HepG2 (cell line): ENCODE results near the gene RBBP9. TPM values are rescaled to one million over a fixed set of nuclear protein-coding genes. Genes with fewer than 3 reads are reported as not detected.

Source experiments
- AHR ChIP-seq: IDR thresholded peaks from 2 replicates; pipeline ENCODE4 v1.6.1; 2018; ENCODE audit warnings: missing genetic modification reagents, missing compliant biosample characterization
- FOSL1 ChIP-seq: sonication (generic); formaldehyde crosslinking; IDR thresholded peaks from 2 replicates; pipeline ENCODE4 v1.9.0; 2021; ENCODE audit warnings: missing genetic modification reagents, borderline replicate concordance
- FUBP1 ChIP-seq: sonication (generic); formaldehyde crosslinking; IDR thresholded peaks from 2 replicates; pipeline ENCODE4 v1.5.1; 2020; ENCODE audit warnings: missing genetic modification reagents, mild to moderate bottlenecking, borderline replicate concordance
- KDM3A ChIP-seq: IDR thresholded peaks from 2 replicates; pipeline ENCODE4 v1.6.1; 2018; ENCODE audit warnings: low read depth, missing compliant biosample characterization
- SP5 ChIP-seq: IDR thresholded peaks from 2 replicates; pipeline ENCODE4 v1.6.1; 2016; ENCODE audit warnings: low read depth, borderline replicate concordance
- ZFP36L2 ChIP-seq: sonication (generic); formaldehyde crosslinking; IDR thresholded peaks from 2 replicates; pipeline ENCODE4 v1.4.0; 2020; ENCODE audit warnings: missing genetic modification reagents
- ZFP91 ChIP-seq: sonication (generic); formaldehyde crosslinking; IDR thresholded peaks from 2 replicates; pipeline ENCODE4 v1.9.0; 2022; ENCODE audit warnings: missing genetic modification reagents, mild to moderate bottlenecking, borderline replicate concordance
- ZNF20 ChIP-seq: sonication (generic); formaldehyde crosslinking; IDR thresholded peaks from 2 replicates; pipeline ENCODE4 v1.4.0; 2020; ENCODE audit warnings: mild to moderate bottlenecking, moderate library complexity, missing genetic modification reagents
- ZNF251 ChIP-seq: sonication (generic); formaldehyde crosslinking; IDR thresholded peaks from 2 replicates; pipeline ENCODE4 v1.9.0; 2021; ENCODE audit warnings: mild to moderate bottlenecking, missing genetic modification reagents
- ZNF264 ChIP-seq: sonication (generic); formaldehyde crosslinking; IDR thresholded peaks from 2 replicates; pipeline ENCODE4 v1.4.0; 2020; ENCODE audit warnings: missing genetic modification reagents
- ZNF282 ChIP-seq: fragments of 450-650 bp; IDR thresholded peaks from 2 replicates; pipeline ENCODE4 v1.6.1; 2018; ENCODE audit not compliant: partially characterized antibody
- ZNF414 ChIP-seq: sonication (generic); formaldehyde crosslinking; IDR thresholded peaks from 2 replicates; pipeline ENCODE4 v1.5.0; 2020; ENCODE audit warnings: missing genetic modification reagents
- ZNF441 ChIP-seq: sonication (generic); formaldehyde crosslinking; IDR thresholded peaks from 2 replicates; pipeline ENCODE4 v1.7.0; 2021; ENCODE audit warnings: missing genetic modification reagents, borderline replicate concordance
- ZNF501 ChIP-seq: sonication (generic); formaldehyde crosslinking; IDR thresholded peaks from 2 replicates; pipeline ENCODE4 v1.5.1; 2020; ENCODE audit warnings: mild to moderate bottlenecking, moderate library complexity, missing genetic modification reagents
- ZNF510 ChIP-seq: sonication (generic); formaldehyde crosslinking; IDR thresholded peaks from 2 replicates; pipeline ENCODE4 v1.4.0; 2020; ENCODE audit warnings: low read depth, mild to moderate bottlenecking, missing genetic modification reagents
- polyA plus RNA-seq, 8 experiments: library from polyadenylated mRNA; depleted of rRNA in 3 of 8; stranded (reverse) in 7 of 8; unstranded in 1 of 8; fragments of >200 nt; fragmentation: Illumina TruSeq in 4 of 8; extraction: Trizol in 4 of 8; gene quantifications; 2 replicates each; pipeline versions ENCODE4 v1.2.1 to v1.2.3, GENCODE V29; 2011 to 2016; ENCODE audit warnings: low read depth in 4 of 8, missing spikeins in 1 of 8, mixed read lengths in 1 of 8; ENCODE audit not compliant: insufficient read depth in 1 of 8
- total RNA-seq, 5 experiments: library from RNA; depleted of rRNA; stranded (reverse); fragments of >200 nt; fragmentation: Illumina TruSeq; extraction: Trizol; gene quantifications; 2 replicates each; pipeline ENCODE4 v1.2.3, GENCODE V29; 2016; ENCODE audit warnings: low read depth in 1 of 5
- TF ChIP-seq, protein P1 (sequence below): sonication (generic); formaldehyde crosslinking; IDR thresholded peaks from 2 replicates; pipeline ENCODE4 v1.5.0; 2020; ENCODE audit warnings: missing genetic modification reagents
- TF ChIP-seq, protein P2 (sequence below): sonication (generic); formaldehyde crosslinking; IDR thresholded peaks from 2 replicates; pipeline ENCODE4 v1.4.0; 2020; ENCODE audit warnings: mild to moderate bottlenecking, low read depth, missing genetic modification reagents

Gene RBBP9
- total and polyA plus RNA-seq, 2 of the 13 experiments (the other 11 are each of a cell fraction or from before 2014, with no cell fraction given): 28.0 to 56.3 TPM

DNA sequence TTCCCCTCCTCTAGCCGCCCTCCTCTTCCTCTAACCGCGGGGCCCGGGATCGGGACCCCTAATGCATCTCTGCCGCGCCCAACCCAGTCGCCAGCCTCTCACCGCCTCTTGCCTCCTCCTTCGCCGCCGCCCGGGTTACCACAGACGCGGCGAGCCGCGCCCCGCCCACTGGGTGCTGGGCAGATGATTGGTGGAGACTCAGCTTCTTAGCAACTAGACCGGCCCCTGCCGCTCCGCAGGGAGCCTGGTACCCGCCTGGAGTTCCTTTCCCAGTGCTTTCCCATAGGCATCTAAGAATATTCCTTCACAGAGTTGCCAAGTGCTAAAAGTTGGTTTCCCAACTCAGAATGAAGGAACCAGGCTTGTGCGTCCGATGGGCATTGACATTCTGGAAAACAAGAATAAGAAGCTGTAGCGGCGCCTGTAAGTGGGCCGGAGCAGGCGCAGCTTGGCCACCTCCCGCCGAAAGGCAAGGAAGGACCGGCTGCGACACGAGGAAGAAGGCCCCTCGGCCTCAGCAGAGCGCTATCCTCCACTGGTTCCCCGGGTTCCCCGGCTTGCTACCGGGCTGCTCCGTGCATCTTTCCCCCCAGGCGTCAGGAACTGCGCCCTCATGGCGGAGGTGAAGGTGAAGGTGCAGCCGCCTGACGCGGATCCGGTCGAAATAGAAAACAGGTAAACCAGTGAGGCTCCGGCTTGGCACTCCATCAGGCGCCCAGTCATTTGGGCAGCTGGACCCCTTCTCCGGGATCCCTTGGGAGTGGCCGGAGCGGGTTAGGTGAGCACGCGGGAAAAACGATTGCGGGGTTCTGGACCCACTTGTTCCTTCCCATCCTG lies 29.9 kb downstream of the RBBP9 start, which contains the start of the genes DZANK1 and POLR3F (continued):
- TF ChIP-seq SP5 (CRISPR knock-in tag) (peak; percentile 30), ZNF414 (CRISPR knock-in tag) (peak; percentile 91), AHR (CRISPR knock-in tag) (peak; percentile 93), ZNF282 (no peak), ZNF264 (CRISPR knock-in tag) (no peak; the same call in 1 of the 2 replicates), FOSL1 (CRISPR knock-in tag) (peak; percentile 21; the same call in 1 of the 2 replicates), ZNF441 (CRISPR knock-in tag) (no peak; the same call in 1 of the 2 replicates), FUBP1 (CRISPR knock-in tag) (no peak), ZNF251 (CRISPR knock-in tag) (no peak), ZFP36L2 (CRISPR knock-in tag) (no peak), ZNF20 (CRISPR knock-in tag) (no peak), KDM3A (CRISPR knock-in tag) (0 out of 2 replicates have a peak, but pooled peaks have one; percentile 69), ZNF501 (CRISPR knock-in tag) (peak; percentile 98), ZNF510 (CRISPR knock-in tag) (no peak), ZFP91 (CRISPR knock-in tag) (peak; percentile 96)
- TF ChIP-seq, protein P1, sequence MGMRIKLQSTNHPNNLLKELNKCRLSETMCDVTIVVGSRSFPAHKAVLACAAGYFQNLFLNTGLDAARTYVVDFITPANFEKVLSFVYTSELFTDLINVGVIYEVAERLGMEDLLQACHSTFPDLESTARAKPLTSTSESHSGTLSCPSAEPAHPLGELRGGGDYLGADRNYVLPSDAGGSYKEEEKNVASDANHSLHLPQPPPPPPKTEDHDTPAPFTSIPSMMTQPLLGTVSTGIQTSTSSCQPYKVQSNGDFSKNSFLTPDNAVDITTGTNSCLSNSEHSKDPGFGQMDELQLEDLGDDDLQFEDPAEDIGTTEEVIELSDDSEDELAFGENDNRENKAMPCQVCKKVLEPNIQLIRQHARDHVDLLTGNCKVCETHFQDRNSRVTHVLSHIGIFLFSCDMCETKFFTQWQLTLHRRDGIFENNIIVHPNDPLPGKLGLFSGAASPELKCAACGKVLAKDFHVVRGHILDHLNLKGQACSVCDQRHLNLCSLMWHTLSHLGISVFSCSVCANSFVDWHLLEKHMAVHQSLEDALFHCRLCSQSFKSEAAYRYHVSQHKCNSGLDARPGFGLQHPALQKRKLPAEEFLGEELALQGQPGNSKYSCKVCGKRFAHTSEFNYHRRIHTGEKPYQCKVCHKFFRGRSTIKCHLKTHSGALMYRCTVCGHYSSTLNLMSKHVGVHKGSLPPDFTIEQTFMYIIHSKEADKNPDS: peak; percentile 81; the same call in 1 of the 2 replicates
- TF ChIP-seq, protein P2, sequence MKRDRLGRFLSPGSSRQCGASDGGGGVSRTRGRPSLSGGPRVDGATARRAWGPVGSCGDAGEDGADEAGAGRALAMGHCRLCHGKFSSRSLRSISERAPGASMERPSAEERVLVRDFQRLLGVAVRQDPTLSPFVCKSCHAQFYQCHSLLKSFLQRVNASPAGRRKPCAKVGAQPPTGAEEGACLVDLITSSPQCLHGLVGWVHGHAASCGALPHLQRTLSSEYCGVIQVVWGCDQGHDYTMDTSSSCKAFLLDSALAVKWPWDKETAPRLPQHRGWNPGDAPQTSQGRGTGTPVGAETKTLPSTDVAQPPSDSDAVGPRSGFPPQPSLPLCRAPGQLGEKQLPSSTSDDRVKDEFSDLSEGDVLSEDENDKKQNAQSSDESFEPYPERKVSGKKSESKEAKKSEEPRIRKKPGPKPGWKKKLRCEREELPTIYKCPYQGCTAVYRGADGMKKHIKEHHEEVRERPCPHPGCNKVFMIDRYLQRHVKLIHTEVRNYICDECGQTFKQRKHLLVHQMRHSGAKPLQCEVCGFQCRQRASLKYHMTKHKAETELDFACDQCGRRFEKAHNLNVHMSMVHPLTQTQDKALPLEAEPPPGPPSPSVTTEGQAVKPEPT (CRISPR knock-in tag): peak; percentile 85; the same call in 1 of the 2 replicates
